Adipose tissue (tissue), 3 donors: Measurements from ENCODE around the gene SSB. TPM values are rescaled to one million over a fixed set of nuclear protein-coding genes. Genes with fewer than 3 reads are reported as not detected.
"Not testable (repeated sequence)": the region's sequence is repeated elsewhere in the genome, so short reads cannot be mapped to it uniquely, and the experiment has no call there.

Source experiments
- H3K27ac ChIP-seq: one replicate; pipeline ENCODE4 v1.5.1; 2013; ENCODE audit warnings: low read depth, low read length
- WGBS, 3 donors: extraction: QIAGEN DNeasy Blood & Tissue Kit; methylation state at CpG; one replicate each; pipeline ENCODE4 v1.1.7; 2013; 5-methylcytosine and 5-hydroxymethylcytosine counted together
- polyA plus RNA-seq, 3 donors: library from polyadenylated mRNA; stranded (reverse); fragments of 200-250 nt; gene quantifications; one replicate each; pipeline ENCODE4 v1.2.3, GENCODE V29; 2013
- donor health status: healthy with polysubstance abuse.
- donor health status: Bipolar disorder and iron deficiency.
- donor health status: healthy.

Gene SSB
- 100 to 1,000 TPM in 2 of 3 donors, 10 to 100 TPM in 1; 34.3 to 135 (median 119) TPM for polyA plus RNA-seq

DNA sequence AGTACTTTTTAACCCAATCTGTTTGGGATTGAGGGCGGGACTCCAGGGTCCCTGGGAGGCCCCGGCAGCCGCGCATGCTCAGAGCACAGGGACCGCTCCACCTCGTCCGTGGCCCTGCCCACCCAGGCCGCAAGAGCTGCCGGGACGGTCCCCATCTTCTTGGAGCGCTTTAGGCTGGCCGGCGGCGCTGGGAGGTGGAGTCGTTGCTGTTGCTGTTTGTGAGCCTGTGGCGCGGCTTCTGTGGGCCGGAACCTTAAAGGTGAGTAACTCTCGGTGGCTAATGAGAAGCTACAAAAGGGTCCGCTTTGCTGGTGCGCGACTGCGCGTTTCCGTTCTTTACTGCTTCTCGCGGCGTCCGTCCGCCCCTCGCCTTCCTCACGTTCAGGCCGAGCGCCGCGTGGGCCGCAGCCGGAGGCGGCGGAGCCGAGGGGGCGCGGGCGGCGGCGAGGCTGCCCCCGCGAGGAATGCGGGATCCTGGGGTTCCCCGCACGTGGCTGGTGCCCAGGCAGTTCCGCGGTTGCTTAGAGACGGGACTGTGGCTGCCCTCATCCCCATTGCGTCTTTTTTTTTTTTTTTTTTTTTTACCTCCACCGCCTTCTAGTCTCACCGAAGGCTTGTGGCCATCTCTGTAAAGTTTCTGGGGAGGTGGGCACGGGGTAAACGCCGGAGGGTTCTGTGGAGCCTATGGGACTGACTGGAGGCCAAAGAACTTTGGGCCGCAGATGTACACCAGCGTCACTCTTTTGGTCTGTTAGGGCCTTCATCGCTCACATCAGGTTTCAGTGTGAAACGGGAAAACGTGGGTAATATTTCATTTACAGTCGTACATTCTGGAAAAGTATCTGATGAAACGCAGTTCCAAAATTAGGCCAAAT, at the start of gene SSB:
SSB (plus strand) TSS at position 154 of the 875 bp plus-strand sequence. CDS start 2,090 bp downstream, outside the sequence.
- WGBS, 3 donors, result 0 to 1% (median 1%) methylated on average over 66 to 67 of the region's 67 CpGs
- peak within 1 kb of the TSS; percentile 19 for H3K27ac ChIP-seq

GRCh38 chr2:169752752-169753151, 45.9 kb upstream of the SSB start:
- no peak overlapping the region for H3K27ac ChIP-seq
- 89 to 91% (median 90%) methylated on average over 3 of the region's 3 CpGs for WGBS, 3 donors

- no peak overlapping the region for H3K27ac ChIP-seq
- WGBS, 3 donors, result 72 to 83% (median 76%) methylated on average over 6 of the region's 6 CpGs
These were observed 43.4 kb upstream of the SSB start for GRCh38 chr2:169755083-169755870.

DNA sequence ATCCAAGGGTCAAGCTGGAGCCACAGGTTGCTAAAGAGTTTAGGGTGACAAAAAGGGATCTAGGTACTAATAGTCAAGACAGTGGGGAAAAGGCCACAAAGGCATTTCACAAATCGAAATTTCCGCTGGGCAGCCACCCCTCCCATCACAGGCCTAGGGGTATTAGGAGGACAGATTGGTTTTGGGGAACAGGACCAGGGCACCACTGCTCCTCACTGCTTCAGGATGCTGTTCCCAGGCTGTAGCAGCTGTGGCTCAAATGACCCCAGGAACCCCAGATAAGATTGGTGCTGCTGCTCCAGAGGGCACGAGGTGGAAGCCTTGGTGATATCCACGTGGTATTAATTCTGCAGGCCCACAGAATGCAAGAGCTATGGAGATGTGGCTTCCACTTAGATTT, 42.3 kb upstream of the SSB start:
- WGBS, 3 donors, result 91 to 92% (median 91%) methylated on average over 4 of the region's 4 CpGs
- no peak overlapping the region for H3K27ac ChIP-seq

DNA sequence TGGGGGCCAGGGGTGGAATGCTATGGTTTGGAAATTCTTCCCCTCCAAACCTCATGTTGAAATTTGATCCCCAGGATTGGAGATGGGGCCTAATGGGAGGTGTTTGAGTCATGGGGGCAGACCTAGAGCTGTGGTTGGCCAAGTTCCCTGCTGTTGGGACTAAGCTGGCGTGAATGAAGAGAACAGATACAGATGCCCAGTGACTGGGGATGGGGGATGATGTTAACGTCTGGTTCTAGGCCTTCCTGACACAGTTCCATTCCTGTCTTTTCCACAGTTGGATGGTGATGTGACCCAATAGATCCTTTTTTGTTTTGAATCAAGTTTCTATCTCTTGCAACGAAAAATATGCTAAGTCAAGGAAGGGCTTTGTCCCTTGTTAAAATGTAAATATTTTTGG, 41.3 kb upstream of the SSB start:
- 61 to 90% (median 74%) methylated on average over 3 of the region's 3 CpGs for whole genome bisulfite sequencing, 3 donors
- H3K27ac ChIP-seq, result no peak overlapping the region

GRCh38 chr2:169757778-169758177, 40.9 kb upstream of the SSB start:
- H3K27ac ChIP-seq, result no peak overlapping the region
- 94 to 96% (median 95%) methylated on average over 2 of the region's 2 CpGs for WGBS, 3 donors

- no peak overlapping the region for H3K27ac ChIP-seq
- WGBS, 3 donors, result 67 to 71% (median 68%) methylated on average over 7 of the region's 7 CpGs
These were observed 38.7 kb upstream of the SSB start for GRCh38 chr2:169759987-169760386.

DNA sequence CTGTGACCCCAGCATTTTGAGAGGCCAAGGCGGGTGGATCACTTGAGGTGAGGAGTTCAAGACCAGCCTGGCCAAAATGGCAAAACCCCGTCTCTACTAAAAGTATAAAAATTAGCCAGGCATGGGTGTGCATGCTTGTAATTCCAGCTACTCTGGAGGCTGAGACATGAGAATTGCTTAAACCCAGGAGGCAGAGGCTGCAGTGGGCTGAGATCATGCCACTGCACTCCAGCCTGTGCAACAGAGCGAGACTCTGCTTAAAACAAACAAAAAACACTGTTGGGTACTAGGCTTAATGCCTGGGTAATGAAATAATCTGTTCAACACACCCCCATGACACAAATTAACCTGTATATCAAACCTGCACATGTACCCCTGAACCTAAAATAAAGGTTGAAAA, 37.9 kb upstream of the SSB start:
- not testable (repeated sequence) for H3K27ac ChIP-seq
- WGBS, 3 donors, result 94 to 96% (median 96%) methylated on average over 3 of the region's 3 CpGs

GRCh38 chr2:169761251-169761969, 37.3 kb upstream of the SSB start:
- no peak overlapping the region for H3K27ac ChIP-seq
- 67 to 92% (median 89%) methylated on average over 9 of the region's 9 CpGs for WGBS, 3 donors

GRCh38 chr2:169761970-169762292, 36.7 kb upstream of the SSB start:
- H3K27ac ChIP-seq, result no peak overlapping the region
- WGBS, 3 donors, result 39 to 92% (median 84%) methylated on average over 6 of the region's 6 CpGs

- WGBS, 3 donors, result 79 to 86% (median 84%) methylated on average over 6 of the region's 6 CpGs
These were observed 33.1 kb upstream of the SSB start for GRCh38 chr2:169765523-169765922.

DNA sequence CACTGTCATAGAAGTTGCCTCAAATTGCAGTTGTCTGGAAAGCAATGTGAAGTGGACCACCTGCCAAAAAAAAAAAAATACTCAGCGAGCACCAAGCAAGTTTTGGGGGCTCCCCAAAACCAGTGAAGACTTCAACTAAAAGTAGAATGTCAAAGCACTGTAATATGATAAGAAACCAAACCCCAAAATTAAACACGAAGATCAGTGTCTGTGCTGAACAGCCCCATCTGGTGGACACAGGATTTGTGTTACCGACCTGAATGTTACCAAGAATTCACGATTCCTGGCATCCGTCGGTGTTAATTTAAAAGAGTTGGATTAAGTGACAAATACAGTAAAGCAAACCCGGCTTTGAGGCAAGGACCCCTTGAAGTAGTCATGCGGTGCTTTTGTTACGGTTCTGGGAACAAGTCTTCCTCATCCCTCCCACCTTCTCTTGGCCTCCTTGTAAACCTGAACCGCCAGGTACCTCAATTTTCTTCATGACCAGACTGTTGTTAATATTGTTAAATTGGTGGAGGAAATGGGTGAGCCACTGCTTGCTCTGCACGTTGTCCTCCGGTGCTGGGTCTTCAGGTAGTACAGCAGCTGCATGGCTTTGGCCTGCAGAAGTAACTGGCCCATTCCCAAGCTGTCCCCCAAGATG, 31.3 kb upstream of the SSB start:
- no peak overlapping the region for H3K27ac ChIP-seq
- 14 to 22% (median 16%) methylated on average over 12 of the region's 12 CpGs for WGBS, 3 donors

More at GRCh38 chr2:169765523-169765922, 33.1 kb upstream of the SSB start:
- no peak overlapping the region for H3K27ac ChIP-seq

GRCh38 chr2:169768262-169768995, 30.2 kb upstream of the SSB start:
- 11 to 24% (median 16%) methylated on average over 61 to 72 of the region's 72 CpGs for WGBS, 3 donors
- no peak overlapping the region for H3K27ac ChIP-seq

GRCh38 chr2:169771021-169771420, 27.6 kb upstream of the SSB start:
- no peak overlapping the region for H3K27ac ChIP-seq
- WGBS, 3 donors, result 63 to 89% (median 65%) methylated on average over 5 of the region's 5 CpGs

DNA sequence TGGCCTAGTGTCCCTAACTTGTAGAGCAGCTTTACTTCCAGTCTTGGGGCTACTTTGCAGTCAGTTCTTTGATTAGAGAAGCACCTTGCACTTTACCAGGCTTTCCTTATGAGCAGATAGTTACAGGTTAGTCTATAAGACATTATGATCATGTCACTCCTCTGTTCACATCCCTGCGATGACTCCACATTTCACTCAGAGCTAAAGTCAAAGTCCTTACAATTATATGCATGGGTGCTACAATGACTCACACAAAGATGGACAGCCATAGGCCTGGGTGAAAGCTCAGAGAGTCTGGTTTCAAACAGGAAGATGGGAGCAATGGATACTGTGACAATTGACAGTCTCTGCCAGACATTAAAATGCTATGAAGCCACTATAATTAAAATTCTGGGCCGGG, 27.1 kb upstream of the SSB start:
- H3K27ac ChIP-seq, result no peak overlapping the region
- WGBS, 3 donors, result 95 to 98% (median 95%) methylated on average over 2 of the region's 2 CpGs

DNA sequence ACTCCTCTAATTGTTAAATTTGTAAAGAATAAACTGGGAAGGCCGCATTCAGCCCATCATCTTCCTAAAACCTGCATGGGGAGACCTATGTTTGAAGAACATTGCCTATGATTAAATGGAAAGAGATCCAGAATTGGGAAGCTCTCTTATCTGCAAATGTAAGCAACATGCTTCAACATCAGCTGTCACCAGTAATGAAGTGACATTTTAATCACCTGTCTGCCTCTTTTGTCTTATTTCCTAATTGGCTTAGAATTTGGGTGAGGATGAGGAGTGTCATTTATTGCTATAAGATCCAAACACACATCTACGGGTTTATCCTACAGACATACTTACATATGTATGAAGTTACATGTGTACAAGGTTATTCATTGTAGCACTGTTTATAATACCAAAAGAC, 26.0 kb upstream of the SSB start:
- 84 to 91% (median 90%) methylated on average over 2 of the region's 2 CpGs for WGBS, 3 donors
- H3K27ac ChIP-seq, result no peak overlapping the region

DNA sequence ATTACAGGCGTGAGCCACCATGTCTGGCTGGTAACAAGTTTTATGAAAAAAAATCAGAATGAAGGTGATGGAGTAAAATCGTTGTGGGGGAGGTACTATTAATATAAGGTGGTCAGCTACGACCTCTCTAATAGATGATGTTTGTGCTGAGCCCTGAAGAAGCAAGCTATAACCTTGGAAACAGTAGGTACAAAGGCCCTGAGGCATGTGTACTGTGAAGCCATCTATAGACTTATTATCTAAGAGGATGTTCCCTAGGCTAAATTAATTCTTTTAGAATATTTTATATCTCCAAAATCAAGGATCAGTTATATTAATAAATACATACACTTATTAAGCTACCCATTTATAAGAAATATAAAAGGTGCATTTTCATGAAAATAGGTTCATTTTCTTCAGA, 23.3 kb upstream of the SSB start:
- 76 to 90% (median 85%) methylated on average over 3 of the region's 3 CpGs for WGBS, 3 donors
- H3K27ac ChIP-seq, result no peak overlapping the region

GRCh38 chr2:169775765-169776164, 22.9 kb upstream of the SSB start:
- WGBS, 3 donors, result 38 to 78% (median 40%) methylated on average over 2 of the region's 2 CpGs
- H3K27ac ChIP-seq, result no peak overlapping the region
